Measurements from ENCODE around the gene NLRC5.

- TF ChIP-seq POLR2A (IDR thresholded peaks at IDR 0.05) (no peak), CTCF (IDR thresholded peaks at IDR 0.05) (no peak)
Observed at GRCh38 chr16:56969769-56970168, 19.6 kb upstream of the NLRC5 start.
